Measurements from ENCODE around the gene CBFA2T3. TPM values are rescaled to one million over a fixed set of nuclear protein-coding genes. Genes with fewer than 3 reads are reported as not detected.

The CBFA2T3 gene
- polyA plus RNA-seq, 3 donors = 5.3 to 32.2 (median 6.2) TPM

DNA sequence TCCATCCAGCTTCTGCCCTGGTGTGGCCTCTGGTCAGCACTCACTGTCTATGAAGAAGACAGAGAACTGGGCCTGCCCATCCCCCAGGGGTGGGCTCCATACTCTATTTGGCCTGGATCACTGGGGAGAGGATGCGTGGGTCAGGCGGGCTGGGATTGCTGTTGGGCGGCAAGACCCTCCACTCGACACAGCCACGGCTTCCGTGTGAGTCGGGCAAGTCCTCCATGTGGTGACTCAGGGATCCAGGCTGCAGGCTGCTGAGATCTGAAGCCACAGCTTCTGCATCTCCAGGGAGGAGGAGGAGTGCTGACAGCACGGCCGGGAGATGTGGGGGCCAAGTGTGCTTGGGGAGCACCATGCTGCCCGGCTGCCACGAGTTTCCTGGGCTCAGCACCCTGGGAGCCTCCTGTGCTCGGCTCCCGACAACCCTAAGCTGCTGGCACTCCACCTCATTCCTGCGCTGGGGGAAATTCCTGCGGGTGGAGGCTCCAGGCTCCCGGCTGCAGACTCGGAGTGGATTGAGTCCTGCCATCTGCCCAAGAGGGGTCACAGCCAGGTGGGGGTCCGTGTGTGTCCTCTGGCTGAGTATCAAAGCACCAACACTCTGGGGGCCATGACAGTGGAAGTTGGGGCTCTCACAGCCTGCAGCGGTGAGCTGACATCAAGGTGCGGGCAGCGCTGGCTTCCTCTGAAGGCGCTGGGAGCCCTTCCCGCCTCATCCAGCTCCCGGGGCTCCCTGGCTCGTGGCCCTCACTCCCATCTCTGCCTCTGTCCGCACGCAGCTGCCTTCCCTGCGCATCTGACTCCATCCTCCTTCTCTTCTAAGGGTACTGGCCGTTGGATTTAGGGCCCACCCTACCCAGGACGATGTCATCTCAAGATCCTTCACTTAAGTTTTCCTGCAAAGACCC is 24.4 kb upstream of the CBFA2T3 start:
- H3K27me3 Mint-ChIP-seq (ENCODE audit: low read depth in 3 of 3) = peaks cover 34 to 57% (median 44%) of the 10 kb centered on the region in 3 donors
- no peaks in the 10 kb centered on the region for H4K20me1 ChIP-seq (ENCODE audit: insufficient read depth, low read length)

More for the DNA sequence above, 24.4 kb upstream of the CBFA2T3 start:
- H3K4me1 Mint-ChIP-seq = peaks cover 15% of the 10 kb centered on the region
- Histone ChIP-seq H3K79me2 (ENCODE audit: insufficient read depth, low read length) (no peaks in the 10 kb centered on the region), H3K4me2 (replicated peaks; ENCODE audit: extremely low read depth, low read length, poor library complexity, severe bottlenecking) (no peak overlapping the region), H3K36me3 (replicated peaks in 1 of 2; ENCODE audit: control insufficient read depth in 1 of 2, insufficient read depth in 2 of 2, low read length in 2 of 2) (no peaks in the 10 kb centered on the region), H3K27me3 (ENCODE audit: control insufficient read depth in 2 of 2, insufficient read depth in 2 of 2, low read length in 2 of 2) (peaks cover 9 to 35% of the 10 kb centered on the region in 2 donors), H3K4me3 (replicated peaks in 1 of 3; ENCODE audit: low read depth in 2 of 3, low read length in 3 of 3) (no peak overlapping the region), H3K9me3 (replicated peaks in 1 of 2; ENCODE audit: control insufficient read depth in 1 of 2, insufficient read depth in 1 of 2, low read length in 2 of 2) (peaks cover 44 to 48% of the 10 kb centered on the region in 2 donors), H2AFZ (ENCODE audit: insufficient read depth, low read depth, low read length, poor library complexity, severe bottlenecking) (no peak overlapping the region), H3K9ac (ENCODE audit: insufficient read depth, low read length, poor library complexity, severe bottlenecking) (no peak overlapping the region), H3K27ac (ENCODE audit: low read depth in 1 of 2, low read length in 2 of 2) (no peak overlapping the region), H3K4me1 (ENCODE audit: control insufficient read depth in 1 of 2, insufficient read depth in 2 of 2, low read length in 2 of 2) (peaks cover 0 to 2% of the 10 kb centered on the region in 2 donors)
- DNase-seq = no peak
- intact Hi-C loops (cut with micrococcal nuclease) = no loop called here
- H3K4me3 Mint-ChIP-seq = no peak overlapping the region
- TF ChIP-seq, protein P1, sequence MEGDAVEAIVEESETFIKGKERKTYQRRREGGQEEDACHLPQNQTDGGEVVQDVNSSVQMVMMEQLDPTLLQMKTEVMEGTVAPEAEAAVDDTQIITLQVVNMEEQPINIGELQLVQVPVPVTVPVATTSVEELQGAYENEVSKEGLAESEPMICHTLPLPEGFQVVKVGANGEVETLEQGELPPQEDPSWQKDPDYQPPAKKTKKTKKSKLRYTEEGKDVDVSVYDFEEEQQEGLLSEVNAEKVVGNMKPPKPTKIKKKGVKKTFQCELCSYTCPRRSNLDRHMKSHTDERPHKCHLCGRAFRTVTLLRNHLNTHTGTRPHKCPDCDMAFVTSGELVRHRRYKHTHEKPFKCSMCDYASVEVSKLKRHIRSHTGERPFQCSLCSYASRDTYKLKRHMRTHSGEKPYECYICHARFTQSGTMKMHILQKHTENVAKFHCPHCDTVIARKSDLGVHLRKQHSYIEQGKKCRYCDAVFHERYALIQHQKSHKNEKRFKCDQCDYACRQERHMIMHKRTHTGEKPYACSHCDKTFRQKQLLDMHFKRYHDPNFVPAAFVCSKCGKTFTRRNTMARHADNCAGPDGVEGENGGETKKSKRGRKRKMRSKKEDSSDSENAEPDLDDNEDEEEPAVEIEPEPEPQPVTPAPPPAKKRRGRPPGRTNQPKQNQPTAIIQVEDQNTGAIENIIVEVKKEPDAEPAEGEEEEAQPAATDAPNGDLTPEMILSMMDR (IDR thresholded peaks at IDR 0.05) = no peak
- peaks cover 30 to 59% (median 50%) of the 10 kb centered on the region in 7 donors for H3K9me3 Mint-ChIP-seq
- peaks cover 0 to 4% of the 10 kb centered on the region in 2 donors for H3K36me3 Mint-ChIP-seq
- 96% methylated on average over 28 of the region's 30 CpGs for WGBS (ENCODE audit: insufficient coverage)
- H3K27ac Mint-ChIP-seq = peak overlapping the region in 1 of 7 donors; percentile 54

Data from CD14-positive monocyte (primary cell).